Transverse colon (tissue), 4 donors: ENCODE data around the gene C2CD4C.

Source experiments
- POLR2A ChIP-seq: fragments of 450-650 bp; IDR thresholded peaks from one replicate; pipeline ENCODE4 v1.6.1; 2016; ENCODE audit warnings: antibody characterized with exemption, mild to moderate bottlenecking, moderate library complexity
- POLR2AphosphoS5 ChIP-seq, 3 donors: sonication (generic); formaldehyde crosslinking; IDR thresholded peaks; one replicate each; pipeline ENCODE4 v1.6.1; 2016; ENCODE audit warnings: antibody characterized with exemption in 3 of 3
- TF ChIP-seq, protein P1 (sequence below), 5 experiments: fragments of 200-600 bp in 3 of 5; fragments of 450-650 bp in 2 of 5; sonication (generic) in 3 of 5; IDR thresholded peaks; 1 replicate in 2 of 5; 2 replicates in 3 of 5; pipeline ENCODE4 v1.5.1; 2016 to 2017; ENCODE audit warnings: antibody characterized with exemption in 5 of 5, inconsistent platforms in 3 of 5, mild to moderate bottlenecking in 2 of 5, moderate library complexity in 1 of 5

DNA sequence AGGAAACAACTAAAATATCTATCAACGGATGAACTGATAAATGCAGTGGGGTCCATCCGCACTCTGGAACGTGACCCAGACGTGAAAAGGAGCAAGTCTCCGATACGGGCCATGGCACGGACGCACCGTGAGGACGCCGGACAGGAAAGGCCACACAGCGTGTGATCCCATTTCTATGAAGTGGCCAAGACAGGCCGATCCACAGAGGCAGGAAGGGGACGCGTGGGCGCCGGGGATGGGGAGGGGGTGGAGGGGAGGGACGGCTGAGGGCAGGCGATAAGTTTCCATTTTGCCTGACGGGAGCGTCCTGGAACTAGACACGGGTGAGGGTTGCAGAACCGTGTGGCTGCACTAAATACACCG lies 38.1 kb upstream of the C2CD4C start:
- TF ChIP-seq, protein P1, sequence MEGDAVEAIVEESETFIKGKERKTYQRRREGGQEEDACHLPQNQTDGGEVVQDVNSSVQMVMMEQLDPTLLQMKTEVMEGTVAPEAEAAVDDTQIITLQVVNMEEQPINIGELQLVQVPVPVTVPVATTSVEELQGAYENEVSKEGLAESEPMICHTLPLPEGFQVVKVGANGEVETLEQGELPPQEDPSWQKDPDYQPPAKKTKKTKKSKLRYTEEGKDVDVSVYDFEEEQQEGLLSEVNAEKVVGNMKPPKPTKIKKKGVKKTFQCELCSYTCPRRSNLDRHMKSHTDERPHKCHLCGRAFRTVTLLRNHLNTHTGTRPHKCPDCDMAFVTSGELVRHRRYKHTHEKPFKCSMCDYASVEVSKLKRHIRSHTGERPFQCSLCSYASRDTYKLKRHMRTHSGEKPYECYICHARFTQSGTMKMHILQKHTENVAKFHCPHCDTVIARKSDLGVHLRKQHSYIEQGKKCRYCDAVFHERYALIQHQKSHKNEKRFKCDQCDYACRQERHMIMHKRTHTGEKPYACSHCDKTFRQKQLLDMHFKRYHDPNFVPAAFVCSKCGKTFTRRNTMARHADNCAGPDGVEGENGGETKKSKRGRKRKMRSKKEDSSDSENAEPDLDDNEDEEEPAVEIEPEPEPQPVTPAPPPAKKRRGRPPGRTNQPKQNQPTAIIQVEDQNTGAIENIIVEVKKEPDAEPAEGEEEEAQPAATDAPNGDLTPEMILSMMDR (IDR thresholded peaks at IDR 0.05) = no peak
- no peak for TF ChIP-seq POLR2A
- TF ChIP-seq POLR2AphosphoS5 (IDR thresholded peaks at IDR 0.05) = no peak
